Common myeloid progenitor, CD34-positive (primary cell): ENCODE results near the gene ZNF629.

Source experiments
- CTCF ChIA-PET: fragments of 350-600 bp; sonication (Branson Sonifier 250); formaldehyde crosslinking; loops from one replicate; lab custom pipeline; 2021; ENCODE audit warnings: antibody characterized with exemption; lab: Charles Lee
- POLR2A ChIA-PET: fragments of 350-600 bp; sonication (Branson Sonifier 250); formaldehyde crosslinking; loops from one replicate; lab custom pipeline; 2021; ENCODE audit warnings: antibody characterized with exemption; lab: Charles Lee
- DNase-seq, 3 donors: peaks; one replicate each; pipeline versions ENCODE4 v3.0.0 to v3.0.0-alpha.2; 2013
- H3K27ac ChIP-seq, 2 experiments: 1 replicate in 1 of 2; 2 replicates in 1 of 2; pipeline ENCODE4 v1.7.0; 2013; ENCODE audit warnings: inconsistent platforms in 2 of 2, low read length in 2 of 2, mild to moderate bottlenecking in 2 of 2, low read depth in 1 of 2, moderate library complexity in 1 of 2; ENCODE audit not compliant: severe bottlenecking in 2 of 2, insufficient read depth in 1 of 2, poor library complexity in 1 of 2
- H3K27me3 ChIP-seq, 5 experiments: replicated peaks in 2 of 5; 1 replicate in 3 of 5; 2 replicates in 2 of 5; pipeline versions ENCODE4 v1.6.1 to v1.7.0; 2013; ENCODE audit warnings: low read length in 4 of 5, mild to moderate bottlenecking in 2 of 5, moderate library complexity in 2 of 5, inconsistent platforms in 1 of 5; ENCODE audit not compliant: insufficient read depth in 5 of 5, control insufficient read depth in 4 of 5
- H3K36me3 ChIP-seq, 4 experiments: 1 replicate in 2 of 4; 2 replicates in 2 of 4; pipeline versions ENCODE4 v1.6.1 to v1.7.0; 2013; ENCODE audit warnings: low read length in 3 of 4, control low read depth in 1 of 4, mild to moderate bottlenecking in 1 of 4; ENCODE audit not compliant: control insufficient read depth in 4 of 4, insufficient read depth in 4 of 4
- H3K4me1 ChIP-seq, 4 experiments: 1 replicate in 3 of 4; 2 replicates in 1 of 4; pipeline versions ENCODE4 v1.6.1 to v1.7.1; 2013; ENCODE audit warnings: low read length in 3 of 4, mild to moderate bottlenecking in 3 of 4, control low read depth in 1 of 4, inconsistent platforms in 1 of 4, moderate library complexity in 1 of 4; ENCODE audit not compliant: control insufficient read depth in 4 of 4, insufficient read depth in 4 of 4; ENCODE audit errors: control extremely low read depth in 1 of 4
- H3K4me3 ChIP-seq, 7 experiments: 1 replicate in 4 of 7; 2 replicates in 3 of 7; pipeline versions ENCODE4 v1.5.1 to v1.7.0; 2013; ENCODE audit warnings: mild to moderate bottlenecking in 7 of 7, low read length in 6 of 7, moderate library complexity in 6 of 7, inconsistent platforms in 2 of 7, low read depth in 2 of 7, control low read depth in 1 of 7; ENCODE audit not compliant: insufficient read depth in 4 of 7, control insufficient read depth in 1 of 7; ENCODE audit errors: extremely low read depth in 1 of 7
- H3K9me3 ChIP-seq, 5 experiments: 1 replicate in 4 of 5; 2 replicates in 1 of 5; pipeline versions ENCODE4 v1.6.1 to v1.7.1; 2013; ENCODE audit warnings: low read length in 4 of 5, mild to moderate bottlenecking in 2 of 5, inconsistent platforms in 1 of 5, low read depth in 1 of 5, moderate library complexity in 1 of 5; ENCODE audit not compliant: control insufficient read depth in 4 of 5, insufficient read depth in 2 of 5; ENCODE audit errors: control extremely low read depth in 1 of 5
- WGBS: methylation state at CpG from one replicate; pipeline ENCODE4 v1.1.5; 2013; ENCODE audit not compliant: insufficient coverage; 5-methylcytosine and 5-hydroxymethylcytosine counted together

ZNF629 gene

DNA sequence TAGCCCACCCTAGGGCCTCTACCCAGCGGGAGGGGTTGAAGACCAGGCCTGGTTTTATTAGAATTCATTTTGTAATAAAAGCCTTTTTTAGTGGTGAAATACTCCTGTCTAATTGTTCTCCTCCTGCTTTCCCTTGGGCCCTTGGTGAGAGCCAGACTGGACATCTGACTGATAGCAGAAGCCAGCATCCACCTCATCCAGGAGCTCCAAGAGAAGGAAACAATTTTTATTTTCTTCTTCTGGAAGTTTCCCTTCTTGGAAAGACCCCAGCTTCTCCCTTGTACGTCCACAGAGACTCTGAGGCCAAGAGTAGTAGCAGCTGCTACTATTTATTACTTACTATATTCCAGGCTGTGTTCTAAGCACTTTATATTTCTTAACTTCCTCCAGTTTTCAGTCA lies 42.8 kb downstream of the ZNF629 start:
- Histone ChIP-seq H3K4me1 (peaks cover 3 to 7% (median 5%) of the 10 kb centered on the region in 4 experiments), H3K27ac (no peak overlapping the region), H3K36me3 (peaks cover 6 to 55% (median 29%) of the 10 kb centered on the region in 4 experiments), H3K9me3 (no peaks in the 10 kb centered on the region), H3K27me3 (no peaks in the 10 kb centered on the region), H3K4me3 (no peak overlapping the region)
- DNase-seq = no peak
- no CpG with 5 or more reads among the region's 2 CpGs for WGBS
- POLR2A ChIA-PET = no interaction called here
- CTCF ChIA-PET = interaction anchor here (0.9 kb wide), 1 partner anchor 16 kb away, joined by 5 read pairs; no protein-coding TSS in a partner anchor

- no peak for DNase-seq
- H3K27me3 ChIP-seq = no peaks in the 10 kb centered on the region
- WGBS = 100% methylated on average over 10 of the region's 11 CpGs
- ChIA-PET CTCF (interaction anchor here (0.9 to 1.5 kb wide), 2 partner anchors 13 to 17 kb away, joined by 5 to 6 read pairs; no protein-coding TSS in a partner anchor), POLR2A (interaction anchor here (0.6 kb wide), 1 partner anchor 84 kb away, joined by 3 read pairs; no protein-coding TSS in a partner anchor)
- no peak overlapping the region for H3K4me3 ChIP-seq
- peaks cover 0 to 6% (median 4%) of the 10 kb centered on the region in 4 experiments for H3K4me1 ChIP-seq
- no peak overlapping the region for H3K27ac ChIP-seq
- H3K36me3 ChIP-seq = peaks cover 9 to 60% (median 34%) of the 10 kb centered on the region in 4 experiments
- H3K9me3 ChIP-seq = no peaks in the 10 kb centered on the region
Measured at GRCh38 chr16:30743716-30744115, 43.3 kb downstream of the ZNF629 start.

DNA sequence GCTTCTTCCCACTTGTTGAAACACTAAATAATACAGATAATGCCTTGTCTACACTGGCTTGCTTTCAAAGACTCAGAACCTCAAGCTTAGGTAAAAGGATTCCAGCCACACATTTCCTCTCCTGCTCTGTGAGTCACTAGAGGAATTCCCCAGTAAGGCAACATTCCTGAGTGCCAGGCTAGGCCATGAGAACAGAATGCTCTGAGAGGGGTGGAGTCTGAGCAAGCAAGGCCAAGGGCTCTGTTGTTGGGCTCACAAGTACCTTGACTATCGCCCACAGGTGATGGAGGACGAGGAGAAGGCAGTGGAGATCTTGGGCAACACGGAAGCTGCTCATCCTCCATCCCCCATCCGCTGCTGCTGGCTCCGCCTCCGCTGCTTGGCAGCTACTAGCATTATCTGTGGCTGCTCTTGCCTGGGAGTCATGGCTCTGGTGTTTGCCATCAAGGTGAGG lies 45.5 kb downstream of the ZNF629 start:
- DNase-seq = no peak
- H3K27ac ChIP-seq = no peak overlapping the region
- no peaks in the 10 kb centered on the region for H3K27me3 ChIP-seq
- no peaks in the 10 kb centered on the region for H3K9me3 ChIP-seq
- 97% methylated on average over 5 of the region's 6 CpGs for WGBS
- no peak overlapping the region for H3K4me3 ChIP-seq
- H3K4me1 ChIP-seq = no peaks in the 10 kb centered on the region
- ChIA-PET POLR2A (no interaction called here), CTCF (no interaction called here)
- peaks cover 12 to 82% (median 54%) of the 10 kb centered on the region in 4 experiments for H3K36me3 ChIP-seq

GRCh38 chr16:30740364-30741251 lies 46.4 kb downstream of the ZNF629 start:
- no peak for DNase-seq
- Histone ChIP-seq H3K36me3 (peaks cover 20 to 90% (median 61%) of the 10 kb centered on the region in 4 experiments), H3K9me3 (no peaks in the 10 kb centered on the region), H3K27ac (no peak overlapping the region), H3K4me1 (no peaks in the 10 kb centered on the region), H3K27me3 (no peaks in the 10 kb centered on the region), H3K4me3 (no peak overlapping the region)
- 88% methylated on average over 5 of the region's 8 CpGs for WGBS
- ChIA-PET POLR2A (no interaction called here), CTCF (interaction anchor here (0.9 kb wide), 1 partner anchor 19 kb away, joined by 4 read pairs; no protein-coding TSS in a partner anchor)

DNA sequence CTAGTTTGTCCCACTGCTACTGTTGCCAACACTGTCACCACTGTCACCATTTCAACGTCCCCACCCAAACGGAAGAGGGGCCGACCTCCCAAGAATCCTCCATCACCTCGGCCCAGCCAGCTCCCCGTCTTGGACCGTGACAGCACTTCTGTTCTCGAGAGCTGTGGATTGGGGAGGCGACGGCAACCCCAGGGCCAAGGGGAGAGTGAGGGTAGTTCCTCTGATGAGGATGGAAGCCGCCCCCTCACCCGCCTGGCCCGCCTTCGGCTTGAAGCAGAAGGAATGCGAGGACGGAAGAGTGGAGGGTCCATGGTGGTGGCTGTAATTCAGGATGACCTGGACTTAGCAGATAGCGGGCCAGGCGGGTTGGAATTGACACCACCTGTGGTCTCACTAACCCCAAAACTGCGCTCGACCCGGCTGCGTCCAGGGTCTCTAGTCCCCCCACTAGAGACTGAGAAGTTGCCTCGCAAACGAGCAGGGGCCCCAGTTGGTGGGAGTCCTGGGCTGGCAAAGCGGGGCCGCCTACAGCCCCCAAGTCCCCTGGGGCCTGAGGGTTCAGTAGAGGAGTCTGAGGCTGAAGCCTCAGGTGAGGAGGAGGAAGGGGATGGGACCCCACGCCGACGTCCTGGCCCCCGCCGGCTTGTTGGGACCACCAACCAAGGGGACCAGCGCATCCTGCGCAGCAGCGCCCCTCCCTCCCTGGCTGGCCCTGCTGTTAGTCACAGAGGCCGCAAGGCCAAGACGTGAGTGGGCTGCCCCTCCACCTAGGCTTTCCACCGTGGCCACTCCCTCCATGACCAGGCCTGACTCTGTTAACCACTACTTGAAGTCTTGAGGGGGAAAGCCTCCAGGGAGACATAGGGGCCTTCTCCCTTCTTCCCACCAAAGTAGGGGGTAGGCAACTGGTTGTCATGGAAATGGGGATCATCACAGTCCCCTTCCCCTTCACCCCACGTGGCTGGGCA lies 47.7 kb downstream of the ZNF629 start:
- 97% methylated on average over 26 of the region's 37 CpGs for WGBS
- Histone ChIP-seq H3K9me3 (no peaks in the 10 kb centered on the region), H3K27me3 (no peaks in the 10 kb centered on the region), H3K4me1 (no peaks in the 10 kb centered on the region), H3K4me3 (no peak overlapping the region), H3K27ac (peak overlapping the region in 1 of 2 experiments; percentile 5), H3K36me3 (peaks cover 21 to 85% (median 60%) of the 10 kb centered on the region in 4 experiments)
- DNase-seq = no peak
- CTCF ChIA-PET = no interaction called here
- POLR2A ChIA-PET = no interaction called here

DNA sequence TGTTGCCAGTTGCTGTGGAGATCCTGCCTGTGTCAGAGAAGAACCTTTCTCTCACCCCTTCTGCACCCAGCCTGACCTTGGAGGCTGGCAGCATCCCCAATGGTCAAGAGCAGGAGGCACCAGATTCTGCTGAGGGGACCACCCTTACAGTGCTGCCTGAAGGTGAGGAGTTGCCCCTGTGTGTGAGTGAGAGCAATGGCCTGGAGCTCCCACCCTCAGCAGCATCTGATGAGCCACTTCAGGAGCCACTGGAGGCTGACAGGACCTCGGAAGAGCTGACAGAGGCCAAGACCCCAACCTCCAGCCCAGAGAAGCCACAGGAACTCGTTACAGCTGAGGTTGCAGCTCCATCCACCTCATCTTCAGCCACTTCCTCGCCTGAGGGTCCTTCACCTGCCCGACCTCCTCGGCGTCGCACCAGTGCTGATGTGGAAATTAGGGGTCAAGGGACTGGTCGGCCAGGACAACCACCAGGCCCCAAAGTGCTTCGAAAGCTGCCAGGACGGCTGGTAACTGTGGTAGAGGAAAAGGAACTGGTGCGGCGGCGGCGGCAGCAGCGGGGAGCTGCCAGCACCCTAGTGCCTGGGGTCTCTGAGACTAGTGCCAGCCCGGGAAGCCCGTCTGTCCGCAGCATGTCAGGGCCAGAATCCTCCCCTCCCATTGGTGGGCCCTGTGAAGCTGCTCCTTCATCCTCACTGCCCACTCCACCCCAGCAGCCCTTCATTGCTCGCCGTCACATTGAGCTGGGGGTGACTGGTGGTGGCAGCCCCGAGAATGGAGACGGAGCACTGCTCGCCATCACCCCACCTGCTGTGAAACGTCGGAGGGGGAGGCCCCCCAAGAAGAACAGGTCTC lies 49.0 kb downstream of the ZNF629 start:
- Histone ChIP-seq H3K27me3 (no peaks in the 10 kb centered on the region), H3K4me1 (no peaks in the 10 kb centered on the region), H3K9me3 (no peaks in the 10 kb centered on the region), H3K36me3 (peaks cover 33 to 86% (median 66%) of the 10 kb centered on the region in 4 experiments), H3K27ac (no peak overlapping the region), H3K4me3 (no peak overlapping the region)
- 96% methylated on average over 19 of the region's 25 CpGs for WGBS
- CTCF ChIA-PET = interaction anchor here (1.3 to 1.5 kb wide), 3 partner anchors 10 to 16 kb away, joined by 3 to 5 read pairs (median 4); partner anchors contain the start of gene PHKG2
- POLR2A ChIA-PET = no interaction called here
- DNase-seq = no peak
